ENCODE results near the gene PIK3AP1. TPM values are rescaled to one million over a fixed set of nuclear protein-coding genes. Genes with fewer than 3 reads are reported as not detected.

Gene PIK3AP1
- total RNA-seq, 4 donors from 2014 or later: 4.7 to 16.6 (median 8.8) TPM

GRCh38 chr10:96573036-96573435 is 147.3 kb downstream of the PIK3AP1 start:
- Histone ChIP-seq H3K4me3 (no peak overlapping the region), H3K9me3 (no peaks in the 10 kb centered on the region), H3K27me3 (no peaks in the 10 kb centered on the region), H3K27ac (replicated peaks in 1 of 4) (no peak overlapping the region), H3K36me3 (peaks cover 0 to 7% (median 3%) of the 10 kb centered on the region in 4 donors), H3K4me1 (peaks cover 29 to 75% (median 59%) of the 10 kb centered on the region in 4 donors)
- 82% methylated on average over 5 of the region's 5 CpGs for WGBS
- no peak for TF ChIP-seq POLR2A (IDR thresholded peaks at IDR 0.05; ENCODE audit: low read depth)
- intact Hi-C loops (cut with DNase I): no loop called here
- no peak for DNase-seq (ENCODE audit: extremely low spot score)

- H3K4me1 ChIP-seq: peaks cover 29 to 72% (median 50%) of the 10 kb centered on the region in 4 donors
- WGBS: 88% methylated on average over 10 of the region's 10 CpGs
- intact Hi-C loops (cut with DNase I): no loop called here
- no peak overlapping the region for H3K4me3 ChIP-seq
- TF ChIP-seq POLR2A (IDR thresholded peaks at IDR 0.05; ENCODE audit: low read depth): no peak
- TF ChIP-seq EP300 (IDR thresholded peaks at IDR 0.05): no peak
- TF ChIP-seq CTCF (IDR thresholded peaks at IDR 0.05): no peak
- TF ChIP-seq POLR2AphosphoS5 (IDR thresholded peaks at IDR 0.05): no peak
- H3K36me3 ChIP-seq: peaks cover 0 to 7% (median 3%) of the 10 kb centered on the region in 4 donors
- no peak for DNase-seq (ENCODE audit: extremely low spot score)
- no peaks in the 10 kb centered on the region for H3K27me3 ChIP-seq
- no peaks in the 10 kb centered on the region for H3K9me3 ChIP-seq
- no peak overlapping the region for H3K27ac ChIP-seq (replicated peaks in 1 of 4)
These were observed 149.0 kb downstream of the PIK3AP1 start for GRCh38 chr10:96570983-96571964.

- intact Hi-C loops (cut with DNase I): no loop called here
- no peak overlapping the region for H3K27ac ChIP-seq (replicated peaks in 1 of 4)
- peaks cover 0 to 7% (median 3%) of the 10 kb centered on the region in 4 donors for H3K36me3 ChIP-seq
- no peaks in the 10 kb centered on the region for H3K27me3 ChIP-seq
- H3K4me1 ChIP-seq: peaks cover 29 to 72% (median 51%) of the 10 kb centered on the region in 4 donors
- no peak for DNase-seq (ENCODE audit: extremely low spot score)
- TF ChIP-seq POLR2A (IDR thresholded peaks at IDR 0.05; ENCODE audit: low read depth): no peak
- no peak for TF ChIP-seq POLR2AphosphoS5 (IDR thresholded peaks at IDR 0.05)
- TF ChIP-seq EP300 (IDR thresholded peaks at IDR 0.05): no peak
- TF ChIP-seq CTCF (IDR thresholded peaks at IDR 0.05): no peak
- H3K9me3 ChIP-seq: no peaks in the 10 kb centered on the region
- no peak overlapping the region for H3K4me3 ChIP-seq
- 88% methylated on average over 6 of the region's 6 CpGs for WGBS
These were observed 149.8 kb downstream of the PIK3AP1 start for GRCh38 chr10:96570511-96570910.

- Histone ChIP-seq H3K27ac (replicated peaks in 1 of 4) (no peak overlapping the region), H3K27me3 (no peaks in the 10 kb centered on the region), H3K4me1 (peaks cover 25 to 60% (median 47%) of the 10 kb centered on the region in 4 donors), H3K4me3 (no peak overlapping the region), H3K9me3 (no peaks in the 10 kb centered on the region), H3K36me3 (peaks cover 0 to 9% (median 1%) of the 10 kb centered on the region in 4 donors)
- WGBS: 60% methylated on average over 1 of the region's 1 CpG
- no peak for TF ChIP-seq POLR2A (IDR thresholded peaks at IDR 0.05; ENCODE audit: low read depth)
- intact Hi-C loops (cut with DNase I): no loop called here
- no peak for DNase-seq (ENCODE audit: extremely low spot score)
These were observed 151.9 kb downstream of the PIK3AP1 start for GRCh38 chr10:96568402-96568801.

- Histone ChIP-seq H3K27ac (replicated peaks in 1 of 4) (no peak overlapping the region), H3K27me3 (no peaks in the 10 kb centered on the region), H3K9me3 (no peaks in the 10 kb centered on the region), H3K4me3 (no peak overlapping the region), H3K36me3 (peaks cover 0 to 26% (median 7%) of the 10 kb centered on the region in 4 donors), H3K4me1 (peaks cover 11 to 49% (median 30%) of the 10 kb centered on the region in 4 donors)
- no peak for DNase-seq (ENCODE audit: extremely low spot score)
- intact Hi-C loops (cut with DNase I): no loop called here
- TF ChIP-seq POLR2A (IDR thresholded peaks at IDR 0.05; ENCODE audit: low read depth) (no peak), CTCF (IDR thresholded peaks at IDR 0.05) (no peak), POLR2AphosphoS5 (IDR thresholded peaks at IDR 0.05) (no peak), EP300 (IDR thresholded peaks at IDR 0.05) (no peak)
- 23% methylated on average over 1 of the region's 1 CpG for WGBS
These were observed 154.5 kb downstream of the PIK3AP1 start for GRCh38 chr10:96565774-96566173.
